Neural crest cell (in vitro differentiated cells): ENCODE results near the gene DHX57. TPM values are rescaled to one million over a fixed set of nuclear protein-coding genes. Genes with fewer than 3 reads are reported as not detected.

ENCODE experiments used
- DNase-seq: peaks from one replicate; pipeline ENCODE4 v3.0.0; 2021; ENCODE audit warnings: low read depth, mixed read lengths, low spot score
- H3K27ac Mint-ChIP-seq: one replicate; pipeline ENCODE4 v1.8.0; 2021; ENCODE audit warnings: mild to moderate bottlenecking, mixed read lengths; ENCODE audit not compliant: unreplicated experiment
- H3K27me3 Mint-ChIP-seq: 2 replicates; pipeline ENCODE4 v1.8.0; 2021; ENCODE audit warnings: low read depth, mild to moderate bottlenecking, mixed read lengths
- H3K36me3 Mint-ChIP-seq: 2 replicates; pipeline ENCODE4 v1.8.0; 2021; ENCODE audit warnings: low read depth, mild to moderate bottlenecking, mixed read lengths
- H3K4me1 Mint-ChIP-seq: 2 replicates; pipeline ENCODE4 v1.8.0; 2021; ENCODE audit warnings: mixed read lengths
- H3K4me3 Mint-ChIP-seq: one replicate; pipeline ENCODE4 v1.8.0; 2021; ENCODE audit warnings: mild to moderate bottlenecking, mixed read lengths
- H3K9me3 Mint-ChIP-seq: 2 replicates; pipeline ENCODE4 v1.8.0; 2021; ENCODE audit warnings: mixed read lengths
- total RNA-seq: library from RNA; stranded (reverse); gene quantifications from 2 replicates; pipeline ENCODE4 v1.2.1, GENCODE V29; 2021
- TF ChIP-seq, protein P1 (sequence below): fragments of 200-600 bp; sonication (generic); conservative IDR thresholded peaks from 2 replicates; pipeline ENCODE4 v1.5.0; 2021; ENCODE audit warnings: antibody characterized with exemption, mild to moderate bottlenecking

The DHX57 gene
- total RNA-seq, 1 donor from 2014 or later = 39.5 TPM

DNA sequence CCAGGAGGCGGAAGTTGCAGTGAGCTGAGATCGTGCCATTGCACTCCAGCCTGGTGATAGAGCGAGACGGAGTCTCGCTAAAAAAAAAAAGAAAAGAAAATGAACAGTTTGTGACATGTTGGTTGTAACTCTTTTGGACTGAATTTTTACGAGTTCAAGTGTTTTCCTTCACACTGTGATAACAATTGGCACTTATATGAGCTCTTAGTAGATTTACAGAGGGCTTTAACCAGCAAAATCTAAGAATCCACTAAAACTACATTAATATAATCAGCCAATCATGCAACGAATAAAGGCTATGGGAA is 99.9 kb downstream of the DHX57 start:
- Mint-ChIP-seq H3K27ac (no peak overlapping the region), H3K27me3 (peaks cover 25% of the 10 kb centered on the region), H3K4me3 (peak overlapping the region; percentile 80), H3K36me3 (no peaks in the 10 kb centered on the region), H3K9me3 (no peaks in the 10 kb centered on the region), H3K4me1 (peaks cover 12% of the 10 kb centered on the region)
- no peak for DNase-seq
- TF ChIP-seq, protein P1, sequence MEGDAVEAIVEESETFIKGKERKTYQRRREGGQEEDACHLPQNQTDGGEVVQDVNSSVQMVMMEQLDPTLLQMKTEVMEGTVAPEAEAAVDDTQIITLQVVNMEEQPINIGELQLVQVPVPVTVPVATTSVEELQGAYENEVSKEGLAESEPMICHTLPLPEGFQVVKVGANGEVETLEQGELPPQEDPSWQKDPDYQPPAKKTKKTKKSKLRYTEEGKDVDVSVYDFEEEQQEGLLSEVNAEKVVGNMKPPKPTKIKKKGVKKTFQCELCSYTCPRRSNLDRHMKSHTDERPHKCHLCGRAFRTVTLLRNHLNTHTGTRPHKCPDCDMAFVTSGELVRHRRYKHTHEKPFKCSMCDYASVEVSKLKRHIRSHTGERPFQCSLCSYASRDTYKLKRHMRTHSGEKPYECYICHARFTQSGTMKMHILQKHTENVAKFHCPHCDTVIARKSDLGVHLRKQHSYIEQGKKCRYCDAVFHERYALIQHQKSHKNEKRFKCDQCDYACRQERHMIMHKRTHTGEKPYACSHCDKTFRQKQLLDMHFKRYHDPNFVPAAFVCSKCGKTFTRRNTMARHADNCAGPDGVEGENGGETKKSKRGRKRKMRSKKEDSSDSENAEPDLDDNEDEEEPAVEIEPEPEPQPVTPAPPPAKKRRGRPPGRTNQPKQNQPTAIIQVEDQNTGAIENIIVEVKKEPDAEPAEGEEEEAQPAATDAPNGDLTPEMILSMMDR = no peak

DNA sequence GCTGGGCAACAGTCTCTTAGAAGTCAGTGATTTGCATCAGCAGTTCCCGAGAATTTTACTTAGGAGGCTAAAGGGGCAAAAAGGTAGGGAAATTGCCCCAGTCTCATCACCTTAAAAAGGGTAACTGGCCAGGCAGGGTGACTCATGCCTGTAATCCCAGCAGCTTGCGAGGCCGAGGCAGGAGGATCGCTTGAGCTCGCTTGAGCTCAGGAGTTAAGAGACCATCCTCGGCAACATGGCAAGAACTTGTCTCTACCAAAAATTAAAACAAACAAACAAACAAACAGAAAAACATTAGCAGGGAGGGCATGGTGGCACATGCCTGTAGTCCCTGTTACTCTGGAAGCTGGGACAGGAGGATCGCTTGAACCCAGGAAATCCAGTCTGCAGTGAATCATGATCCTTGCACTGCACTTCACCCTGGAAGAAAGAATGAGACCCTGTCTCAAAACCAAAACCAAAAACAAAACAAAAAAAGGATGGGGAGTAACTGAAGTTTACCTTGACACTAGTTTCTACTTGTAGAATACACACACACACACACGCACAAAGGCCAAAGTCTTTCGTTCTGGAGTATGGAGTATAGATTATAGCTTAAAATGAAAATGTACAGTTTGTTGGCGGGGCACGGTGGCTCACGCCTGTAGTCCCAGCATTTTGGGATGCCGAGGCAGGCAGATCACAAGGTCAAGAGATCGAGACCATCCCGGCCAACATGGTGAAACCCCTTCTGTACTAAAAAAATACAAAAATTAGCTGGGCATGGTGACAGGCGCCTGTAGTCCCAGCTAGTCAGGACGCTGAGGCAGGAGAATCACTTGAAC is 100.4 kb downstream of the DHX57 start:
- TF ChIP-seq, protein P1 = no peak
- H3K9me3 Mint-ChIP-seq = no peaks in the 10 kb centered on the region
- H3K4me1 Mint-ChIP-seq = peaks cover 12% of the 10 kb centered on the region
- peak overlapping the region; percentile 56 for H3K4me3 Mint-ChIP-seq
- peaks cover 25% of the 10 kb centered on the region for H3K27me3 Mint-ChIP-seq
- H3K36me3 Mint-ChIP-seq = no peaks in the 10 kb centered on the region
- DNase-seq = no peak
- no peak overlapping the region for H3K27ac Mint-ChIP-seq

DNA sequence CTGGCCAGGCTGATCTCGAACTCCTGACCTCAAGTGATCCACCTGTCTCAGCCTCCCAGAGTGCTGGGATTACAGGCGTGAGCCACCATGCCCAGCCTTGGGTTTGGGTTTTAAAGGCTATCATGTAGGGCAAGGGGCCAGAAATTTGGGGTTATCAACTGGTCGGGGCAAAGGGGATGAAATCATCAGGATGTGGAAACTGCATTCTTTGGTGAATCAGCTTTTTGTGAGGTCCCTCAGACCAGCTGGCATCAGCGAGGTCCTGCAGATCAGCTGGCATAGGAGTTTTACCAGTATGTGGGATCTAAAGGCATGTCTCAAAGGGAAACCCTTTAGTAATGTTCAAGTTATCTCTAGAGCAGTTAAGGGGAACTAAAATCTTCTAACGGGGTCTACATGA is 104.1 kb downstream of the DHX57 start:
- Mint-ChIP-seq H3K27me3 (peaks cover 21% of the 10 kb centered on the region), H3K4me1 (no peaks in the 10 kb centered on the region), H3K27ac (no peak overlapping the region), H3K4me3 (no peak overlapping the region), H3K9me3 (no peaks in the 10 kb centered on the region), H3K36me3 (no peaks in the 10 kb centered on the region)
- DNase-seq = no peak
- TF ChIP-seq, protein P1 = no peak

DNA sequence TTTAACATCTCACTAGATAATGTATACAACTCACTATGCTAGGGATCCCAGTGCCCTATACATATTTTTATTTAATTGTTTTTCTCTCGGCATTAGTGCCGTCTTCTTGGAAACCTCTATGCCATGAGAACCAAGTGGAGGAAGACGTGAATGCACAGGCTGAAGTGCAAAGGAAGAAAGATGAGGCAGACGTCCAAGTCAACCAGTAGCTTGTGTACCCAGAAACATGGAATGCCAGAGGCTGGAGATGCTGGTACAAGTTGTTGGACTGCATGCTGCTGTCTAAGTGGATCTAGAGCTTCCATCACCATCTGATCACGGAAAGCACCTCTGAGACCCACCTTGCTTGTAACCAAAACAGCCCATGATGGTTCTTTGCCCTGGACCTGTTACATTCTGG is 110.2 kb downstream of the DHX57 start:
- no peaks in the 10 kb centered on the region for H3K4me1 Mint-ChIP-seq
- H3K9me3 Mint-ChIP-seq = no peaks in the 10 kb centered on the region
- no peak overlapping the region for H3K27ac Mint-ChIP-seq

DNA sequence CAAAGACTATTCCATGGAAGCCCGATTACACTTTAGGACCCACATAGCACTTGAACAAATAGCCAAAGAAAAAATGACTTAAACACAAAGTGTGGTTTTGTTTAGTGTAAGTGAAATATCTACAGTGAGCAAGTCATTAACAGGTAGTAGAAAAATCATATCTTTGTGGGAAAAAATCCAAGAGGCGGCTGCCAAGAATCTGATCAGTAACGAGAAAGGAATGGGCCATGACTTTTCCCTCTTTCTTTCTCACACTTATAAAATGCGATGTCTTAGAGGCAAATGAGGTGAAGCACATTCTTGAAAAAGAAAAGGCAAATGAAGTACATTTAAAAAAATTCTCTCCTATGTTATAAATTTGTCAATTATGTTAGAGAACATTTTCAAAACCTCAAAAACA is 110.6 kb downstream of the DHX57 start:
- Mint-ChIP-seq H3K27ac (no peak overlapping the region), H3K36me3 (no peaks in the 10 kb centered on the region), H3K4me1 (no peaks in the 10 kb centered on the region), H3K9me3 (no peaks in the 10 kb centered on the region), H3K4me3 (no peak overlapping the region), H3K27me3 (no peaks in the 10 kb centered on the region)
- TF ChIP-seq, protein P1 = no peak
- DNase-seq = no peak

More for the DNA sequence above, 110.2 kb downstream of the DHX57 start:
- Mint-ChIP-seq H3K27me3 (no peaks in the 10 kb centered on the region), H3K4me3 (no peak overlapping the region), H3K36me3 (no peaks in the 10 kb centered on the region)
- TF ChIP-seq, protein P1 = no peak
- no peak for DNase-seq
